Stimulated activated CD8-positive, alpha-beta memory T cell treated with anti-CD3 and anti-CD28 coated beads, Interleukin-4, amount 100 ng/mL, for 1 hour (primary cell): ENCODE data around the gene CTF1.
"Not testable (repeated sequence)": the region's sequence is repeated elsewhere in the genome, so short reads cannot be mapped to it uniquely, and the experiment has no call there.

Experiments used
- DNase-seq, 2 donors: peaks; one replicate each; pipeline ENCODE4 v3.0.0-alpha.2; 2020; ENCODE audit warnings: low read depth in 2 of 2, low spot score in 1 of 2

CTF1 gene

GRCh38 chr16:30887927-30888326 is 8.5 kb upstream of the CTF1 start:
- no peak for DNase-seq

- DNase-seq: no peak
Measured at GRCh38 chr16:30888856-30889499, 7.4 kb upstream of the CTF1 start.

GRCh38 chr16:30889721-30890120 is 6.7 kb upstream of the CTF1 start:
- no peak for DNase-seq

GRCh38 chr16:30891043-30891823 is 5.2 kb upstream of the CTF1 start:
- DNase-seq: not testable (repeated sequence)

- no peak for DNase-seq
Measured at GRCh38 chr16:30892670-30893416, 3.6 kb upstream of the CTF1 start.

- DNase-seq: no peak
Measured at GRCh38 chr16:30893417-30893743, 3.0 kb upstream of the CTF1 start.

- DNase-seq: peak; percentile 46 to 61
Measured at GRCh38 chr16:30893744-30894539, 2.5 kb upstream of the CTF1 start, which contains the start of gene BCL7C. TSS of gene BCL7C (minus strand) at chr16:30894077. CDS start at chr16:30893944, 133 bp downstream.

- DNase-seq: no peak
Measured at GRCh38 chr16:30894540-30895368, 1.7 kb upstream of the CTF1 start.

GRCh38 chr16:30895627-30896260 is 670 bp upstream of the CTF1 start:
- no peak for DNase-seq

- DNase-seq: peak; percentile 41 to 55
Measured at GRCh38 chr16:30896889-30897733, 697 bp downstream of the CTF1 start.

GRCh38 chr16:30899794-30900193 is 3.4 kb downstream of the CTF1 start:
- DNase-seq: no peak

GRCh38 chr16:30900588-30900987 is 4.2 kb downstream of the CTF1 start:
- DNase-seq: no peak

- DNase-seq: no peak
Measured at GRCh38 chr16:30901201-30902028, 5.0 kb downstream of the CTF1 start.

- DNase-seq: peak in 1 of 2 donors; percentile 26
Measured at GRCh38 chr16:30902029-30902972, 5.9 kb downstream of the CTF1 start.

- no peak for DNase-seq
Measured at GRCh38 chr16:30903002-30903401, 6.6 kb downstream of the CTF1 start.

GRCh38 chr16:30903596-30903995 is 7.2 kb downstream of the CTF1 start:
- no peak for DNase-seq
